Tongue (tissue), 2 donors: ENCODE data around the gene NFASC. TPM values are rescaled to one million over a fixed set of nuclear protein-coding genes. Genes with fewer than 3 reads are reported as not detected.

Experiments
- DNase-seq: peaks from one replicate; pipeline ENCODE4 v3.0.0-alpha.2; 2015
- total RNA-seq: library from RNA; depleted of rRNA; stranded (reverse); fragments of >200 nt; gene quantifications from one replicate; pipeline ENCODE4 v1.2.3, GENCODE V29; 2014

Gene NFASC
- total RNA-seq, 1 donor from 2014 or later: 4.4 TPM

DNA sequence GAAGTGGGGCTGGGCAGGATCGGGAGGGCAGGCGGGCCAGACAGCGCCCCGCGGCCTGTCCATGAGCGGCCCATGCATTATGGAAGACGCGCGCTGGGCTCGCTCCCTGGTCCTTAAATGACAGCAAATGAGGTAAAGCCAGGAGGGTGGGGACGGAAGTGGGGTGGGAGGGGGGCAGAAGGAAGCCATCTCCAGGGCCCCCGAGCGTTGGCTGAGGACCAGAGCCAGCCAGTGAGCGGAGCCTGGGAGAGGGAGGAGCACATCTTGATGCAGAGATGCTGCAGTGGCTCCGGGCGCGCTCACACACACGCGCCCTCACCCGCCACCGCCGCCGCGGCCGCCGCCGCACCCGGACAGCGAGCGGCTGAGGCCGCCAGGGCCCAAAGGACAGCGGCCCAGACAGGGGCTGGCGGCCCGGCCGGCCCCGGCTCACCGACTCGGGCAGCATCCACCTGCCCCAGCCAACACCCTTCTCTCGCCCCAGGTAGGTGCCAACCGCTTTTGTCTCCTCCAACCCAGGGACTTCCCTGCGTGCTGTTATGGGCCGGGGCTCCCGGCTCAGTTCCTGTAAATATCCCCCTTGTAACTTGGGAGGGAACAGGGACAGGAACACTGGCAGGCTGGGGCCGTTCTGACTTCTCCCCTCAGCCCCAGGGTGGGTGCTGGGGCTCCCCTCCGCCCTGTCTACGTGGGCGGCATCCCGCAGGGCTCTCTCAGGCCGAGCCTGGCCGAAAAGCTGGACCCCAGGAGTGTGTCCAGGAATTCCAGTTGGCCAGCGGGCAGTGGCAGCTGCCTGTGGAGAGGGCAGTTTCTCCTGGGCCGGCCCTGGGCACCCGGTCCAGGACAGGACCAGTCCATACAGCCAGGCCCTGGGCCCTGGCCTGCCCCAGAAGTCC lies 172.5 kb downstream of the NFASC start, which contains the start of gene CNTN2:
CNTN2 (plus strand) TSS at position 302 of the 896 bp plus-strand sequence. CDS start 9,974 bp downstream, outside the sequence.
- peak; percentile 37 for DNase-seq

- DNase-seq: no peak
These were observed 173.2 kb downstream of the NFASC start for GRCh38 chr1:205043866-205044265.

DNA sequence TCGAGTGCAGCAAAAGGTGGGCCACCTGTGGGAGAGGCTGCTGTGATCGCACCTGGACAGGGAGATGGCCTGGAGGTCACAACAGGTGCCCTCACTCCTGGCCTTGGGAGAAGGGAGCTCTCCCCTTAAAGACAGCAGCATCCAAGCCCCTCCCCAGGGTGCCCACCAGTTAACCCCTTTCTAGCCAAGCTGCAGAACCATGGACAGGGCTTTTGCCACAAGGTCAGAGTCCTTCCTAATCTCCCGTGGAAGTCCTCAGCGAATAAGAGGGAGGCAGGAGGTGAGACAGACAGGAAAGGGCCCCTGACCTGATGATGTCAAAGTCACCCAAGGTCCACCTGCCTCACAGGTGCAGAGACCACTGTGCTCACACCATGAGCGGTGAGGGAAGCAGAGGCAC lies 174.1 kb downstream of the NFASC start:
- no peak for DNase-seq

DNA sequence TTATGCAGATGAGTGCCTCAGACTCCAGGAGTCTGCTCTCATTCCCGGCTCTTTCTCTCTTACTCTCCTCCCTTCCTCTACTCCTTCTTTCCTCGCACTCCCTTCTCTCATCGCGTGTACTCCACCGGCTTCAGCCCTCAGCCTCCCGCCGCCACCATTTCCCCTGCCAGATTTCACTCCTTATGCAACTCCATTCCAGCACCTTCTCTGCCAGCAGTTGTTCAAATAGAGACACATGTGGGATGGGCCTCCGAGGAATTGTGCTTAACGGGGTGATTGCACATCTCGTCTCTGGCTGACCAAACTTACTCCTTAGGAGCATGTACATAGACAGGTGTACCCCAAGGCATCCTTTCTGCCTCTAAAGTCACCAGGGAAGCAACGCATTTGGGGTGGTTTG lies 174.5 kb downstream of the NFASC start:
- DNase-seq: no peak

GRCh38 chr1:205046870-205047269 lies 176.2 kb downstream of the NFASC start:
- DNase-seq: no peak

GRCh38 chr1:205047764-205048231 lies 177.1 kb downstream of the NFASC start:
- no peak for DNase-seq

- DNase-seq: peak; percentile 24
These were observed 177.7 kb downstream of the NFASC start for GRCh38 chr1:205048382-205048781.

DNA sequence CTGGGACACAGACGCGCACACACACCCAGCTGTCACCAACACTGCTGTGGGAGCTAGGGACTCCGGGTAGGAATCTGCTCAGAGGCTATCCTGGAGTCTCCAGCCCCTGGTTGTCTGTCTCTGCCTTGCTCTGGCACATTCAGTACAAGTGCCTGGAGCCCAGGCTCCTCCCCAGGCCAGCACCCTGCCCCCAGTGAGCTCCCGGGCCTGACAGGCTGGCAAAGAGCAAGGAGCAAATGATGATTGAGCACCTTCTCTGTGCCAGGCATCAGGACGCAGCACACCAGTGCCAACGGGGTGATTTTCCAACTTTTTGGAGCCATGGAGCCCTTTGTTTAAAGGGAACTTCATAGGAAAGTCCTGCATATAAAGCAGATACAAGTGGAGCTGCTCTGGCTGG lies 178.8 kb downstream of the NFASC start:
- no peak for DNase-seq

GRCh38 chr1:205052690-205053089 lies 182.0 kb downstream of the NFASC start:
- no peak for DNase-seq

- no peak for DNase-seq
These were observed 182.6 kb downstream of the NFASC start for GRCh38 chr1:205053296-205053695.

DNA sequence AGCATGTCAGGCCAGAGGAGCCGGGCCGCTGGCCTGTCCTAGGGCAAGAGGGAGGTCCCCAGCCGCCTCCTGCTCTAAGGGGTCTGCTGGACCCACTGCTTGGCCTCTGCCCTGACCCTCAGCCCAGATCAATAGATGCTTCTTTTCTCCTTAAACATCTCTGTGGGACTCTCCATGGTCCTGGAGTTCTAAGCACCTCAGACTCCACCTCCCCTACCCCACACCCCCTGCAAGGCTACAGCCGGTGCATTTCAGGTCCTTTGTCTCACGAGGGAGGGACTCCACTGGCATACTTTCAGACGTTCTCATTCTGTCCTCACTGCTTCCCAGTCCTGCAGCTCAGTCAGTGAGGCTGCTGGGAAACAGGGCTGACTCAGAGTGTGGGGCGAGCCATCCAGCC lies 183.4 kb downstream of the NFASC start:
- DNase-seq: no peak

DNA sequence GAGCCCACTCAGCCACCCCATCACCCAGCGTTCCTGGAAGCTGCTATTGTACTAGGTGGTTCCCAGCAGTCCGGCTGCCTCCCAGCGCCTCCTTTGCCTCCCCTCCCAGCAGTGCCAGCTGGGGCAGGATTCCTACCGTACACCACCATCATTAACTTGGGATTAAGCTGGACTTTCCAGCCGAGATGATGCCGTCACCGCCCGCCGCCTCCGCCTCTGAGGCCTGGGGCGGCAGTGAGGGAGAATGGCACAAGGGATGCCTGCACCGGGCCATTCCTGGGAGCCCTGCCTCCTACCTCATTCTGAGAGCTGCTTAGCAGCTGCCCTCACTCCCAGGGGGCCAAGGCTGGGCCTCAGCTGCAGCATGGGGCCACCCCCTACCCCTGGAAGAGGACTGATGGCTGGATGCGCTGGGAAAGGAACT lies 185.5 kb downstream of the NFASC start:
- no peak for DNase-seq

- no peak for DNase-seq
These were observed 186.4 kb downstream of the NFASC start for GRCh38 chr1:205056956-205057568.

DNA sequence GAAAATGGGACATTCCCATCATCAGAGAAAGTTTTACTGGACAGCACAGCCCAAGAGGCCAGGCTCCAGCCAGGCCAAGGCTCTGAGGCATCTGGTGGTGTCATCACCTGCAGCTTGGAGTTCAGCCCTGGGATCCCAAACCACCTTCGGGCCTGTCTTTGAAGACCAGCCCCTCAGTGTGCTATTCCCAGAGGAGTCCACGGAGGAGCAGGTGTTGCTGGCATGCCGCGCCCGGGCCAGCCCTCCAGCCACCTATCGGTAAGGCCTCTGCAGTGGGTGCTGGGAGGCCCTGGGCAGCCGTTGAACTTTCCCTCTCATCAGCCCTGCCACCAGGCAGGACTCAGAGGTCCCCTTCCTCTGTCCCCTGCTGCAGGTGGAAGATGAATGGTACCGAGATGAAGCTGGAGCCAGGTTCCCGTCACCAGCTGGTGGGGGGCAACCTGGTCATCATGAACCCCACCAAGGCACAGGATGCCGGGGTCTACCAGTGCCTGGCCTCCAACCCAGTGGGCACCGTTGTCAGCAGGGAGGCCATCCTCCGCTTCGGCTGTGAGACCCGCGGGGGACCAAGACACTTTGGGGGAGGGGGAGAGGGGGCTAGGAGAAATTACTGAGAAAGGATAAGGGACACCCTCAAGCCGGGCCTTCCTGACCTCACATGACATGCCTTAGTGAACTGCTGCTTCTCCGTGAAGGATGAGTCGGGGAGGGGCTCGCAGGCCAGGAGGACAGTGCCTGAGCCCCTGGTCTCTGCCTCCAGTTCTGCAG lies 187.3 kb downstream of the NFASC start:
- DNase-seq: no peak

DNA sequence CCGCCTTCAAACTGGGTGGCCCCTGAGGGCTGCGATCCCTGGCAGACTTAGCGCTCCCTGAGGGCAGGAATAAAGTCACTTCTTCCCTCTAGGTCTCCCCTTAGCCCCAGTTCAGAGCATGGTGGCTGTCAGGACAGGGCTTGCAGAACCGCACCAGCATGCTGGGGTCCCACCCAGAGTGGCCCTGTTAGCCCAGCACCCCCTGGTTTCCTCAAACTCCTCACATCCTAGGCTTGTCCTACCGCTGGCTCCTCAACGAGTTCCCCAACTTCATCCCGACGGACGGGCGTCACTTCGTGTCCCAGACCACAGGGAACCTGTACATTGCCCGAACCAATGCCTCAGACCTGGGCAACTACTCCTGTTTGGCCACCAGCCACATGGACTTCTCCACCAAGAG lies 188.2 kb downstream of the NFASC start:
- no peak for DNase-seq

- DNase-seq: no peak
These were observed 189.0 kb downstream of the NFASC start for GRCh38 chr1:205059660-205060059.

DNA sequence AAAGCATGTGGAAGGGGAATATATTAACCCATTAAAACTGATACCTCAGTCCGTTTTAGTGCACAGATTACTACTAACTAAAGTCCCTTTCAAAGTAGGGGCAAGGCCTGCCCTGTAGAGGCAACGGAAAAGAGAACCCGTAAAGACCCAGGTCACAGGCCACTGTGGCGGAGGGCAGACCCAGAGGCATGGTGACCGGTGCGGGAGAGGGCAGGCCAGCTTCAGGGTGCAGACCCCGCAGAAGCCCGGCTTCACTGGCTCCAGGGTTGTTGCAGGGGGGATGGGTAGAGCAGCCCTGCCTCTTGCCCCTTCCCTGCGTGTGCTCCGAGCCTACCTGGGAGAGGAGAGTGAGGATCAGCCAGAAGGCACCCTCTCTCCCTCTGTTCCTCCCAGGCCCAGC lies 190.1 kb downstream of the NFASC start:
- DNase-seq: no peak

GRCh38 chr1:205061227-205061626 lies 190.6 kb downstream of the NFASC start:
- DNase-seq: no peak

DNA sequence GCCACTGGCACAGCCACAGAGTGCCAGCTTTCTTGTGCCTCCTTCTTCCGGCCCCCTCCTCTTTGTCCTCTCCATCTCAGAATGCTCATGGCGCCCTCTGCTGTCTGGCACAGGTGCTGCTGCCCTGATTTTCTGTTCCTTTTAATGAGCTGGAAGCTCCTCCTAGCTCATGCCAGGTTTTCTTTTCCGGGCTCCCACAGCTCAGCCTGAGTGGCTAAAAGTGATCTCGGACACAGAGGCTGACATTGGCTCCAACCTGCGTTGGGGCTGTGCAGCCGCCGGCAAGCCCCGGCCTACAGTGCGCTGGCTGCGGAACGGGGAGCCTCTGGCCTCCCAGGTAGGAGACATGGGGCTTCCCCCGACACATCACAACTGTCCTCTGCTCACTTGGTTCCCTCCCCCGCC lies 191.0 kb downstream of the NFASC start:
- DNase-seq: peak; percentile 92

GRCh38 chr1:205062319-205062718 lies 191.7 kb downstream of the NFASC start:
- no peak for DNase-seq

- no peak for DNase-seq
These were observed 192.2 kb downstream of the NFASC start for GRCh38 chr1:205062895-205063294.

- DNase-seq: no peak
These were observed 193.6 kb downstream of the NFASC start for GRCh38 chr1:205064301-205064700.
